Tibial nerve (tissue), 4 donors: ENCODE data around the gene SETD7.

Experiments
- EP300 ChIP-seq, 2 donors: sonication (generic); formaldehyde crosslinking; IDR thresholded peaks; one replicate each; pipeline ENCODE4 v1.6.1; 2017; ENCODE audit warnings: antibody characterized with exemption in 2 of 2, mild to moderate bottlenecking in 1 of 2
- TF ChIP-seq, protein P1 (sequence below), 5 experiments: fragments of 200-600 bp in 3 of 5; fragments of 450-650 bp in 2 of 5; sonication (generic) in 3 of 5; IDR thresholded peaks; one replicate each; pipeline ENCODE4 v1.5.1; 2016 to 2019; ENCODE audit warnings: antibody characterized with exemption in 5 of 5, mild to moderate bottlenecking in 3 of 5, moderate library complexity in 2 of 5

DNA sequence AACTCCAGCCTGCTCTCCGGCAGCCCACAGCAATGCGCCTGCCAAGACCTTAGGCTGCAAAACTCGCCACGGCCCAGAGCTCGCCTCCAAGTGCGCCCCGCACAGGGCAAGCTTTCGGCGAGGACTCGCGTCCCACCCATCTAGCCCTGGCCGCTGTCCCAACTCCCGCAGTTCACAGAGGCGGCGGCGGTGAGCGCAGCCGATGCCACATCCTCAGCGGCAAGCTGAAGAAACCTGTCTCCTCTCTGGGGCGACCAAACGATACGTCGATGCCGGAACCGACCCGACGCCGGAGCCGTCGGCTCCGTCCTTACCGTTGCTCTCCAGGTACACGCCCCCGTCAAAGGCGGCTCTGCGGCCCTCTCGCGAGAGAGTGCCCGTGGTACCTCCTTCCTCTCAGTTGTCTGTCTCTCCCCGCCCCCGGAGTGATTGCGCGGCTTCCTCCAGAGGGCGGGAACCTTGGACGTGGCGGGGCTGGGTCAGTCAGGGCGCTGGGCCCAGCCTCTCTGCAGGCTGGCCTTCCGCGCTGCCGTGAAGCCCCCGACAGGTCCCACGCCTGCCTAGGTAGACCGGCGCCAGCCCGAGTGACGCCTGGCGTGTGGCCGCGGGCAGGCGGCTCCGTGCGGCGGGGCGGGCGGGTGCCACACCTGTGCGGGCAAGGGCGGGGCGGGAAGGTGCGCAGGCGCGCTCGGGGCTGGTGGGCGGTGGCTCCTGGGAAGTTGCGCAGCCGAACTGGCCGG lies 102.5 kb downstream of the SETD7 start:
- TF ChIP-seq, protein P1, sequence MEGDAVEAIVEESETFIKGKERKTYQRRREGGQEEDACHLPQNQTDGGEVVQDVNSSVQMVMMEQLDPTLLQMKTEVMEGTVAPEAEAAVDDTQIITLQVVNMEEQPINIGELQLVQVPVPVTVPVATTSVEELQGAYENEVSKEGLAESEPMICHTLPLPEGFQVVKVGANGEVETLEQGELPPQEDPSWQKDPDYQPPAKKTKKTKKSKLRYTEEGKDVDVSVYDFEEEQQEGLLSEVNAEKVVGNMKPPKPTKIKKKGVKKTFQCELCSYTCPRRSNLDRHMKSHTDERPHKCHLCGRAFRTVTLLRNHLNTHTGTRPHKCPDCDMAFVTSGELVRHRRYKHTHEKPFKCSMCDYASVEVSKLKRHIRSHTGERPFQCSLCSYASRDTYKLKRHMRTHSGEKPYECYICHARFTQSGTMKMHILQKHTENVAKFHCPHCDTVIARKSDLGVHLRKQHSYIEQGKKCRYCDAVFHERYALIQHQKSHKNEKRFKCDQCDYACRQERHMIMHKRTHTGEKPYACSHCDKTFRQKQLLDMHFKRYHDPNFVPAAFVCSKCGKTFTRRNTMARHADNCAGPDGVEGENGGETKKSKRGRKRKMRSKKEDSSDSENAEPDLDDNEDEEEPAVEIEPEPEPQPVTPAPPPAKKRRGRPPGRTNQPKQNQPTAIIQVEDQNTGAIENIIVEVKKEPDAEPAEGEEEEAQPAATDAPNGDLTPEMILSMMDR (IDR thresholded peaks at IDR 0.05) = peak in 3 of 5 experiments; percentile 10 to 43 (median 12)
- peak; percentile 11 to 84 for TF ChIP-seq EP300 (IDR thresholded peaks at IDR 0.05)
